HG02840 (cell line): ENCODE data around the gene CACYBP.

Source experiments
- ATAC-seq: cut with Tn5 transposase; IDR thresholded peaks from one replicate; pipeline ENCODE4 v1.9.1; 2021; ENCODE audit warnings: mild to moderate bottlenecking, moderate library complexity, moderate number of reproducible peaks; ENCODE audit not compliant: unreplicated experiment, low FRiP score

Gene CACYBP

DNA sequence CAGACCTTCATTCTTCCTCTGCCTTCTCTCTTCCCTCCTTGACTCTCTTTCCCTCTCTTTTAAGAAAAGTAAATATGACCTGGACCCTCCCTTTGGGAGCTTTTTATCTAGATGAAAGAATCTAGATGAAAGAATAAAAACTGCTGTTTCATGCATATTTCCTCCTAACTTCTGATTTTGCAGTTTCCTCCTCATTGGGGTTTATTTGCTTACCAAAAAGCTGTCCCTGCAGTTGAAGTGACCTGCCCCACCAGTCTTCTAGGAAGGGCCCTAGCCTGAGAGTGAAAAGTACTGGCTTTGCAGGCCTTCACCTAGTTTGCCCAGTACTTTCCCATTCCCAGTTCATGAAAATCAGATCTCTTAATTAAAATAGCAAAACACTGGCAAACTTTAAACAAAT is 28.3 kb upstream of the CACYBP start:
- no peak for ATAC-seq

- ATAC-seq = no peak
These were observed 27.8 kb upstream of the CACYBP start for GRCh38 chr1:174971902-174972301.

GRCh38 chr1:174974711-174975119 is 25.0 kb upstream of the CACYBP start:
- no peak for ATAC-seq

- ATAC-seq = no peak
These were observed 24.0 kb upstream of the CACYBP start for GRCh38 chr1:174975764-174976163.

GRCh38 chr1:174976436-174977108 is 23.2 kb upstream of the CACYBP start:
- ATAC-seq = no peak

GRCh38 chr1:174982971-174983689 is 16.6 kb upstream of the CACYBP start:
- no peak for ATAC-seq

DNA sequence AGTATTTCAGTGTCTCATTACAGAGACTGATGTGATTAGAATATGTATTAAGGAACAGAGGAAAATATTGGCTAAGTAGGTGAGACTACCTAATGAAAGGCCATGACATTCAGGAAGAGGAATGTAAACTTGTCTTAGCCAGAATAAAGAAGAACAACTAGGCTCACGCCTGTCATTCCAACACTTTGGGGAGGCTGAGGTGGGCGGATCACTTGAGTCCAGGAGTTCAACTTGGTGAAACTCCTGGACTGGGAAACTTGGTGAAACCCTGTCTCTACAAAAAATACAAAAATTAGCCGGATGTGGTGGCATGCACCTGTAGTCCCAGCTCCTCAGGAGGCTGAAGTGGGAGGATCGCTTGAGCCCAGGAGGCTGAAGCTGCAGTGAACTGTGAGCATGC is 14.8 kb upstream of the CACYBP start:
- ATAC-seq = no peak

DNA sequence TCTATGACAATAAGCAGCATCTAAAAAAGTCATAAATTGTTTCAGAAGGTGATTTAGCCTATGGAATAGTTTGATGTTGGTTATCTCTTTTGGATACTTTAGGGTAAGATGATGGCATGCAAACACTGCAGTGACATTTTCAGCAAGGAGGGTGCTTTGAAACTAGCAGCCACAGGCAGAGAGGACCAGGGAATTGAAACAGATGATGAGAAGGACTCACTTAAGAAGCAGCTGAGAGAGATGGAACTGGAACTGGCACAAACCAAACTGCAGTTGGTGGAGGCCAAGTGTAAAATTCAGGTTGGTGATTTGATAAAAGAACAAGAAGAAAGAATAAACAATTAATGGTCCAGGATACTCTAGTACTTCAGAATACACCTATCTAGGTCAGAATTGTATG is 11.2 kb upstream of the CACYBP start:
- ATAC-seq = no peak

DNA sequence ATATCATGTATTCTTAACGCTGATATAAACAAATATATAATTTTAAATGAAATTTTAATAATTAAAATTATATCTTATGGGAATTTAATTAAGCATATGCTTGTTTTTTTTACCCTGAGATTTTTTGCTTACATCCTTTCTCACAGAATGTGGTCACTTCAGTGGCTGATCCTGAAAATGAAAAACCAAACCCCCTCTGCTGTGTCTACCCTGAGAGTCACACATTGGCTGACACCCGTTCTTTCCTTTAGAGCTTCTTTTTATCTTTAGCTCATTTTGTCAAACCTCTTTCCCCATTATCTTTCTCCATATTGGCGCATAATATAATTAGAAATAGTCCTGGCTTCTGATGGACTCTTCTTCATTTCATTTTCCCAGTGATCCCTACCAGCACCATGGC is 10.8 kb upstream of the CACYBP start:
- ATAC-seq = no peak

- ATAC-seq = no peak
These were observed 10.1 kb upstream of the CACYBP start for GRCh38 chr1:174989536-174990220.

- no peak for ATAC-seq
These were observed 9.3 kb upstream of the CACYBP start for GRCh38 chr1:174990382-174990999.

- ATAC-seq = no peak
These were observed 8.3 kb upstream of the CACYBP start for GRCh38 chr1:174991473-174991872.

GRCh38 chr1:174995121-174995520 is 4.6 kb upstream of the CACYBP start:
- no peak for ATAC-seq

DNA sequence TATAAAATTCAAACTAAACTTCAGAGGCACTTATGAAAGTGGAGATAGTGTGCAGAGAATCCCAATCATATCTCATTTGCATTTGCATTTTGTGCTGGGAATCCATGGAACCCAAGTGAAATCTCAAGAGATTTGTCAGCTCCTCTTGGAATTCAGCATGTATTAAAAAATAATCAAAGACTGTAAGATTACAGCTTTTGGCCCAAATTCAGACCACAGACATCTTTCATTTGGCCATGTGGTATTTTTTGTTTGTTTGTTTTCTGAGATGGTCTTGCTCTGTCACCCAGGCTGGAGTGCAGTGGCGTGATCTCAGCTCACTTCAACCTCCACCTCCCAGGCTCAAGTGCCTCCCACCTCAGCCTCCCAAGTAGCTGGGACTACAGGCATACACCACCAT is 3.8 kb upstream of the CACYBP start:
- ATAC-seq = no peak

- ATAC-seq = no peak
These were observed 3.3 kb upstream of the CACYBP start for GRCh38 chr1:174996476-174996875.

- no peak for ATAC-seq
These were observed 2.7 kb upstream of the CACYBP start for GRCh38 chr1:174997041-174997440.

GRCh38 chr1:174998569-174999215 is 1.1 kb upstream of the CACYBP start:
- no peak for ATAC-seq

- peak; percentile 86 for ATAC-seq
These were observed 371 bp upstream of the CACYBP start for GRCh38 chr1:174999216-174999935.

DNA sequence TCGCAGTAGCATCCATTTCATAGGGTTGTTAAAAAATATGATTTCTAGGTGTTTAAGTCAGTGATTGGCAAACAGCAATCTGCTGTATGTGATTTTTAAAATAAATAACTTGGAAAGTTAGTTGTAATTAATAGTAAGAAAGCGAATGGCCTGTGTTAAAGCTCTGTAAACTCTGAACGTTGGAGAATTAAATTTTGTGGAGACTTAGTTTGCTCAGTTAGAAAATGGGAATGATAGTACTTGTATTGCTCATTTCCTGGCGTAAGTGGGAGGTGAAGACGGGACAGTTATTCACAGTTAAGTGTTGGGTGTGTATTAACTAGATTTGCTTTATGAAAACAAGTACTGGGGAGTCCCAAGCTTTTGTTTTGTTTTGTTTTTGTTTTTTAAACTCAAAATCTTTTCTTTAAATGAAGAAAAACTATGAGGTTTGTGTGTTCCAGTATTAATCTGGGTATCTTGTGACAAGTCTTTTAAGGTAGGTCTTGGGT is 995 bp downstream of the CACYBP start:
- no peak for ATAC-seq
